AG04449 (cell line): ENCODE results near the gene NDST1.

Experiments used
- CTCF ChIA-PET: fragments of 350-600 bp; formaldehyde crosslinking; extraction: SDS; loops from one replicate; lab custom pipeline; 2021; ENCODE audit warnings: antibody characterized with exemption; lab: Yijun Ruan, JAX
- POLR2A ChIA-PET: fragments of 400-600, 350-600 bp; formaldehyde crosslinking; extraction: SDS; loops from one replicate; lab custom pipeline; 2020; ENCODE audit warnings: antibody characterized with exemption, inconsistent platforms; lab: Yijun Ruan, JAX
- DNase-seq: peaks from one replicate; pipeline ENCODE4 v3.0.0-alpha.2; 2010; ENCODE audit warnings: low read depth, low spot score
- H3K4me3 ChIP-seq: 2 replicates; pipeline ENCODE4 v1.5.1; 2011; ENCODE audit warnings: low read depth, mild to moderate bottlenecking, control low read depth, low read length
- TF ChIP-seq, protein P1 (sequence below): IDR thresholded peaks from one replicate; pipeline ENCODE4 v1.5.1; 2011; ENCODE audit warnings: mild to moderate bottlenecking, moderate library complexity, low read length, control low read depth, inconsistent platforms; ENCODE audit not compliant: insufficient read depth; ENCODE audit errors: missing control alignments

Gene NDST1

DNA sequence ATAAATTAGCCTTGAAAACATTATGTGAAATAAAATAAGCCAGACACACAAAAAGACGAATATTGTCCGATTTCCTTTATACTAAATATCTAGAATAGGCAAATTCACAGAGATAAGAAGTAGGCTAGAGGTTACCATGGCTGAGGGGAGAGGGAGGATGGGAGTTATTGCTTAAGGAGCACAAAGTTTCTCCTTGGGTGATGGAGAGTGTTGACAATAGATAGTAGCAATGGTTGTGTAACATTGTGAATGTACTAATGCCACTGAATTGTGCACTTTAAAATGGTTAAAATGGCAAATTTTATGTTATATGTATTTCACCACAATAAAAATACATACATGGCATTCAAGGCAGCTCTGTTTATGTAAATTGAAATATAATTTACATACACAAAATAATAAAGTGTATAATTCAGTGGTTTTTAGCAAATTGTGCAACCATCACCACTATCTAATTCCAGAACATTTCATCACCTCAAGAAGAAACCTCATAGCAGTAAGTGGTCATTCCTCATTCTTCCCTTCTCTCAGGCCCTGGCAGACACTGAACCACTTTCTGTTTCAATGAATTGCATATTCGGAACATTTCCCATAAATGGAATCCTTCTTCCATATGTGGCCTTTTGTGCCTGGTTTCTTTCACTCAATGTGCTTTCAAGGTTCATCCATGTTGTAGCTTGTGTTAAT is 59.2 kb downstream of the NDST1 start:
- CTCF ChIA-PET = interaction anchor here (1.8 to 15.5 kb wide), 2 partner anchors 8 to 88 kb away, joined by 8 to 366 read pairs; partner anchors contain the start of gene MYOZ3
- peak; percentile 72 for DNase-seq
- POLR2A ChIA-PET = interaction anchor here (1.0 kb wide), 1 partner anchor 70 kb away, joined by 3 read pairs; no protein-coding TSS in a partner anchor
- TF ChIP-seq, protein P1, sequence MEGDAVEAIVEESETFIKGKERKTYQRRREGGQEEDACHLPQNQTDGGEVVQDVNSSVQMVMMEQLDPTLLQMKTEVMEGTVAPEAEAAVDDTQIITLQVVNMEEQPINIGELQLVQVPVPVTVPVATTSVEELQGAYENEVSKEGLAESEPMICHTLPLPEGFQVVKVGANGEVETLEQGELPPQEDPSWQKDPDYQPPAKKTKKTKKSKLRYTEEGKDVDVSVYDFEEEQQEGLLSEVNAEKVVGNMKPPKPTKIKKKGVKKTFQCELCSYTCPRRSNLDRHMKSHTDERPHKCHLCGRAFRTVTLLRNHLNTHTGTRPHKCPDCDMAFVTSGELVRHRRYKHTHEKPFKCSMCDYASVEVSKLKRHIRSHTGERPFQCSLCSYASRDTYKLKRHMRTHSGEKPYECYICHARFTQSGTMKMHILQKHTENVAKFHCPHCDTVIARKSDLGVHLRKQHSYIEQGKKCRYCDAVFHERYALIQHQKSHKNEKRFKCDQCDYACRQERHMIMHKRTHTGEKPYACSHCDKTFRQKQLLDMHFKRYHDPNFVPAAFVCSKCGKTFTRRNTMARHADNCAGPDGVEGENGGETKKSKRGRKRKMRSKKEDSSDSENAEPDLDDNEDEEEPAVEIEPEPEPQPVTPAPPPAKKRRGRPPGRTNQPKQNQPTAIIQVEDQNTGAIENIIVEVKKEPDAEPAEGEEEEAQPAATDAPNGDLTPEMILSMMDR = no peak
- no peak overlapping the region for H3K4me3 ChIP-seq

DNA sequence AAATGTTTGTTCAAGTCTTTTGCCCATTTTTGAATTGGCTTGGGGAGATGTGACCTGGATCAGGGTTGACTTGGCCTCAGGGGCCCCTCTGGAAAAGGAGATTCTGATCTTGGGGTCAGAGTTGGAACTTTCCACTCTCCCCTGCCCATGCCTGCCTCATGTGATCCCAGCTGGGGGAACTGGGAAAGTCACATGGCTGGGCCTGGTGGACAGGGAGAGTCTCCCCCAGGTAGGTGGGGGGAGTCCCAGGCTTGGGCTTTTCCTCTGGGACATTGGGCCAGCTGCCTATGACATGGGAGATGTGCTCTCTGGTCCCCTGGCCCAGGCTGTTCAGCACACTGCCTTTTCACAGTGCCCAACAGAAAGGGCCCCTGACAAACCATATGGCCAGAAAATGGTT is 60.7 kb downstream of the NDST1 start:
- CTCF ChIA-PET = interaction anchor here (1.0 to 15.5 kb wide), 5 partner anchors 8 to 87 kb away, joined by 3 to 366 read pairs (median 7); partner anchors contain the start of gene MYOZ3
- POLR2A ChIA-PET = no interaction called here

DNA sequence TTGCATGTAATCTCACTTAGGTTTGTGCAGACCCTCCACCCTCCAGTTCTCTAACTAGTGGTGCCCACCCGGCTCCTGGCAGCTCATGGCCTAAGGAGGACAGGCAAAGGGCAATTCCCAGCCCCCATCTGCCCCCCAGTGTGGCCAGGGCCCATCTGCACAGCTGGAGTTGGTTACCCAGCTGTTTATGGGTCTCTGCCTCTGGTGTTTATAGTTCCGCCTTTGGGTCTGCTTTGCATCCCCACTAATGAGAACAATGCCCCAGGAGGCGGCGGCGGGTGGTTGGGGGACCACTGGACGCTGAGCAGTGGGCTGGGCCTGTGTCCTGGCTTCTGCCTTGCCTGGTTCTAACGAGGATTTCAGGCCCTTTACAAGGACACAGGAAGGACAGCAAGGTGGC is 62.4 kb downstream of the NDST1 start:
- DNase-seq = no peak
- ChIA-PET POLR2A (no interaction called here), CTCF (interaction anchor here (0.9 to 15.5 kb wide), 4 partner anchors 10 to 85 kb away, joined by 3 to 366 read pairs (median 6); partner anchors contain the start of gene MYOZ3)
- TF ChIP-seq, protein P1 = no peak
- no peak overlapping the region for H3K4me3 ChIP-seq

More for the DNA sequence above, 60.7 kb downstream of the NDST1 start:
- TF ChIP-seq, protein P1 = no peak
- DNase-seq = no peak
- no peak overlapping the region for H3K4me3 ChIP-seq

DNA sequence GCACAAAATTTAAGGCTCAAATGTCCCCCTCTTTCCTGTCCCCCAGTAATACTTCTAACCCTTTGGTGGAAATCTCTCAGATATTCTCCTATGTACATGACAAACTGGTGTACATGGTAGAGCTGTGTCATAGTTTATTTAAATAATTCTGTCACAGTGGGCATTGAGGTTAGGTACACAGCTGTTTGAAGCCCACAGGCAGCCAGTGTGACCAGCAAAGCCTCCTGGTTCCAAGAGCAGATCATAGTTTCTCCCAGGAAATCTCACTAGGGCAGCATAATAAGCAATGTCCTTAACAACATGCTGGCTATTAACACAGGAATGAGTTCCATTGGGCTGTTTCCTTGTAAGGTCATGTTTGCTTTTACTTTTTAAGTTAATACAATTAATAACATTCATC is 63.9 kb downstream of the NDST1 start:
- ChIA-PET POLR2A (interaction anchor here (0.6 kb wide), 1 partner anchor 96 kb away, joined by 3 read pairs; no protein-coding TSS in a partner anchor), CTCF (no interaction called here)
- TF ChIP-seq, protein P1 = no peak
- DNase-seq = no peak
- H3K4me3 ChIP-seq = no peak overlapping the region

DNA sequence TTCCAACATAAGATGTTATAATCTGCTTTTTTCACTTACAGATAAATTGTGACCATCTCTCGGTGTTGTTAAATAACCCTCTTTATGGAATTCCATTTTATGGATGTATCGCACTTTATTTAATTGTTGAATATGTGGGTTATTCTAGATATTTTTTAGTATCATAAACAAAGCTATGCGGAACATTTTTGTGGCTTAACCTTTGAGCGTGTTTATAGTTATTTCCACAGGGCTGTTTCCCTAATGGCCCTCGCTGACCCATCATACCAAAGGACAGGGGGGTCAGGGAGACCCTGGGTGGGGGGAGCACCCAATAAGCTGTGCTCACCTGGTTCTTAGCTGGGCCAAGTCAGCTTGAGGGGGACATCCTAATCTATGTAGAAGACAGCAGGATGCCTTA is 65.3 kb downstream of the NDST1 start:
- TF ChIP-seq, protein P1 = no peak
- CTCF ChIA-PET = interaction anchor here (1.9 to 2.0 kb wide), 2 partner anchors 12 to 83 kb away, joined by 9 to 14 read pairs; no protein-coding TSS in a partner anchor
- POLR2A ChIA-PET = no interaction called here
- no peak for DNase-seq
- no peak overlapping the region for H3K4me3 ChIP-seq
